Measurements from ENCODE around the gene NCAPG2. TPM values are rescaled to one million over a fixed set of nuclear protein-coding genes. Genes with fewer than 3 reads are reported as not detected.

The NCAPG2 gene
- total and polyA plus RNA-seq, 2 of the 13 experiments (the other 11 are each of a cell fraction or from before 2014, with no cell fraction given): 15.1 to 30.7 TPM

DNA sequence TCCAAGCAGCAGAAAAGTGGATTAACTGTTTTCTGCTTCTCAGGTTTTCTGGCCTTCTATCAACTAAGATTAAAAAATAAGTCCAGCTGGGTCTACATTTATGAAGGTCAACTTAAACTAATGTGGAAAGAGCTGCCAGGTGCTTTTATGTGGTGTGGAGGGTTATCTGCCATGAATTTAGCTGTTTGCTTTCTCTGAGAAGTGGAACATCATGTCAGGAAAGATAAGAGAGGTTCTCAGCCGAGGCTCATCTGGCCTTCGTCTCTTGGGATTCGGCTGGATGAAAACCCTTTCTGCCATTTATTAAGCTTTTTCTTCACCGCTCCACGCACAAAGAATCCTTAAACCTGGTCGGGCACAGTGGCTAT, 122.5 kb downstream of the NCAPG2 start (continued):
- no peak for TF ChIP-seq GLMP (CRISPR knock-in tag; IDR thresholded peaks at IDR 0.05; ENCODE audit: borderline replicate concordance)
- no peak for TF ChIP-seq ZNF10 (CRISPR knock-in tag; IDR thresholded peaks at IDR 0.05; ENCODE audit: borderline replicate concordance, low read depth)
- no peak for TF ChIP-seq TFAP4 (IDR thresholded peaks at IDR 0.05; ENCODE audit: borderline replicate concordance, low read depth)
- 0 out of 2 replicates have a peak, but pooled peaks have one; percentile 4 for TF ChIP-seq ZNF503 (CRISPR knock-in tag; IDR thresholded peaks at IDR 0.05)
- no peak for TF ChIP-seq ZNF121 (CRISPR knock-in tag; IDR thresholded peaks at IDR 0.05)
- no peak for TF ChIP-seq ZEB1 (IDR thresholded peaks at IDR 0.05; ENCODE audit: insufficient replicate concordance, low read depth)
- TF ChIP-seq ZSCAN12 (CRISPR knock-in tag; IDR thresholded peaks at IDR 0.05): 0 out of 2 replicates have a peak, but pooled peaks have one; percentile 23
- no peak for TF ChIP-seq SOX5 (CRISPR knock-in tag; IDR thresholded peaks at IDR 0.05; ENCODE audit: borderline replicate concordance)
- no peak for TF ChIP-seq ZFP37 (CRISPR knock-in tag; IDR thresholded peaks at IDR 0.05; ENCODE audit: borderline replicate concordance)
- TF ChIP-seq HNRNPLL (IDR thresholded peaks at IDR 0.05; ENCODE audit: low read depth, low read length, poor library complexity, severe bottlenecking): no peak
- TF ChIP-seq CHD4 (IDR thresholded peaks at IDR 0.05; ENCODE audit: borderline replicate concordance, low read length): peak; percentile 58; the same call in 1 of the 2 replicates
- no peak for TF ChIP-seq ZSCAN30 (CRISPR knock-in tag; IDR thresholded peaks at IDR 0.05)
- no peak for TF ChIP-seq SOX13 (IDR thresholded peaks at IDR 0.05)
- TF ChIP-seq SOX13 (CRISPR knock-in tag; conservative IDR thresholded peaks at IDR 0.05 in 1 of 2, IDR thresholded peaks at IDR 0.05 in 1 of 2): no peak
- TF ChIP-seq ZSCAN9 (CRISPR knock-in tag; IDR thresholded peaks at IDR 0.05; ENCODE audit: borderline replicate concordance): no peak
- no peak for TF ChIP-seq ZBTB26 (CRISPR knock-in tag; IDR thresholded peaks at IDR 0.05; ENCODE audit: borderline replicate concordance)
- TF ChIP-seq, protein P1, sequence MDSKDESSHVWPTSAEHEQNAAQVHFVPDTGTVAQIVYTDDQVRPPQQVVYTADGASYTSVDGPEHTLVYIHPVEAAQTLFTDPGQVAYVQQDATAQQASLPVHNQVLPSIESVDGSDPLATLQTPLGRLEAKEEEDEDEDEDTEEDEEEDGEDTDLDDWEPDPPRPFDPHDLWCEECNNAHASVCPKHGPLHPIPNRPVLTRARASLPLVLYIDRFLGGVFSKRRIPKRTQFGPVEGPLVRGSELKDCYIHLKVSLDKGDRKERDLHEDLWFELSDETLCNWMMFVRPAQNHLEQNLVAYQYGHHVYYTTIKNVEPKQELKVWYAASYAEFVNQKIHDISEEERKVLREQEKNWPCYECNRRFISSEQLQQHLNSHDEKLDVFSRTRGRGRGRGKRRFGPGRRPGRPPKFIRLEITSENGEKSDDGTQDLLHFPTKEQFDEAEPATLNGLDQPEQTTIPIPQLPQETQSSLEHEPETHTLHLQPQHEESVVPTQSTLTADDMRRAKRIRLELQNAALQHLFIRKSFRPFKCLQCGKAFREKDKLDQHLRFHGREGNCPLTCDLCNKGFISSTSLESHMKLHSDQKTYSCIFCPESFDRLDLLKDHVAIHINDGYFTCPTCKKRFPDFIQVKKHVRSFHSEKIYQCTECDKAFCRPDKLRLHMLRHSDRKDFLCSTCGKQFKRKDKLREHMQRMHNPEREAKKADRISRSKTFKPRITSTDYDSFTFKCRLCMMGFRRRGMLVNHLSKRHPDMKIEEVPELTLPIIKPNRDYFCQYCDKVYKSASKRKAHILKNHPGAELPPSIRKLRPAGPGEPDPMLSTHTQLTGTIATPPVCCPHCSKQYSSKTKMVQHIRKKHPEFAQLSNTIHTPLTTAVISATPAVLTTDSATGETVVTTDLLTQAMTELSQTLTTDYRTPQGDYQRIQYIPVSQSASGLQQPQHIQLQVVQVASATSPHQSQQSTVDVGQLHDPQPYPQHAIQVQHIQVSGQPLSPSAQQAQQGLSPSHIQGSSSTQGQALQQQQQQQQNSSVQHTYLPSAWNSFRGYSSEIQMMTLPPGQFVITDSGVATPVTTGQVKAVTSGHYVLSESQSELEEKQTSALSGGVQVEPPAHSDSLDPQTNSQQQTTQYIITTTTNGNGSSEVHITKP (CRISPR knock-in tag; IDR thresholded peaks at IDR 0.05; ENCODE audit: low read depth): no peak
- no peak for TF ChIP-seq GTF2F1 (IDR thresholded peaks at IDR 0.05; ENCODE audit: low read length)
- no peak for TF ChIP-seq FOSL2 (CRISPR knock-in tag; IDR thresholded peaks at IDR 0.05)
- TF ChIP-seq ZNF777 (CRISPR knock-in tag; IDR thresholded peaks at IDR 0.05): no peak
- TF ChIP-seq ZNF83 (CRISPR knock-in tag; IDR thresholded peaks at IDR 0.05; ENCODE audit: borderline replicate concordance): no peak

All from HepG2 (cell line).